SU-DHL-6 (cell line): Measurements from ENCODE around the gene CENPX.

ENCODE experiments used
- H2AFZ ChIP-seq: fragments of 200-600 bp; sonication (generic); 2 replicates; pipeline ENCODE4 v1.6.1; 2014; ENCODE audit warnings: low read depth, mild to moderate bottlenecking, moderate library complexity, mixed read lengths, antibody characterized with exemption, low read length; ENCODE audit not compliant: severe bottlenecking
- H3F3A ChIP-seq: fragments of 200-600 bp; shearing (Covaris generic); 2 replicates; pipeline ENCODE4 v1.6.0; 2016; ENCODE audit warnings: antibody characterized with exemption, mild to moderate bottlenecking; ENCODE audit not compliant: insufficient read depth
- H3K27ac ChIP-seq: fragments of 200-600 bp; sonication (generic); 2 replicates; pipeline ENCODE4 v1.5.1; 2016; ENCODE audit warnings: low read depth, mild to moderate bottlenecking, low read length, moderate library complexity, mixed read lengths
- H3K27me3 ChIP-seq: fragments of 200-600 bp; sonication (generic), shearing (Covaris generic); 2 replicates; pipeline ENCODE4 v1.6.0; 2014; ENCODE audit warnings: mild to moderate bottlenecking, low read length
- H3K36me3 ChIP-seq: fragments of 200-600 bp; sonication (generic); 2 replicates; pipeline ENCODE4 v1.6.1; 2014; ENCODE audit warnings: mild to moderate bottlenecking, low read length, mixed read lengths
- H3K4me2 ChIP-seq: fragments of 300-600, 200-600 bp; shearing (Covaris generic), sonication (generic); 2 replicates; pipeline ENCODE4 v1.6.0; 2014; ENCODE audit warnings: low read length, low read depth, mild to moderate bottlenecking; ENCODE audit not compliant: poor library complexity, severe bottlenecking
- H3K4me3 ChIP-seq: fragments of 200-600 bp; sonication (generic); 2 replicates; pipeline ENCODE4 v1.5.1; 2014; ENCODE audit warnings: antibody characterized with exemption, low read length, mild to moderate bottlenecking, mixed read lengths; ENCODE audit not compliant: insufficient read depth, poor library complexity, severe bottlenecking
- H3K79me2 ChIP-seq: fragments of 200-600 bp; sonication (generic); 2 replicates; pipeline ENCODE4 v1.6.1; 2014; ENCODE audit warnings: mild to moderate bottlenecking, low read length, moderate library complexity; ENCODE audit not compliant: insufficient read depth
- H3K9ac ChIP-seq: fragments of 200-600 bp; sonication (generic); 2 replicates; pipeline ENCODE4 v1.7.0; 2014; ENCODE audit warnings: mild to moderate bottlenecking, low read length
- H3K9me2 ChIP-seq: fragments of 200-600 bp; sonication (generic); replicated peaks from 2 replicates; pipeline ENCODE4 v1.6.1; 2014; ENCODE audit warnings: low read length; ENCODE audit not compliant: insufficient read depth
- H3K9me3 ChIP-seq: fragments of 200-600 bp; sonication (generic); 2 replicates; pipeline ENCODE4 v1.6.1; 2014; ENCODE audit warnings: low read length, mixed read lengths; ENCODE audit not compliant: insufficient read depth
- H4K20me1 ChIP-seq: fragments of 200-600 bp; sonication (generic); 2 replicates; pipeline ENCODE4 v1.6.1; 2014; ENCODE audit warnings: low read depth, mild to moderate bottlenecking, antibody characterized with exemption, low read length, moderate library complexity, mixed read lengths
- EZH2phosphoT487 ChIP-seq: fragments of 200-600 bp; sonication (generic), shearing (Covaris generic); conservative IDR thresholded peaks from 2 replicates; pipeline ENCODE4 v1.6.1; 2018; ENCODE audit warnings: mild to moderate bottlenecking, antibody characterized with exemption, low read length, moderate library complexity, mixed read lengths
- TF ChIP-seq, protein P1 (sequence below): fragments of 200-600 bp; sonication (generic); IDR thresholded peaks from one replicate; pipeline ENCODE4 v1.5.1; 2017; ENCODE audit warnings: antibody characterized with exemption, mild to moderate bottlenecking, low read length, moderate library complexity; ENCODE audit not compliant: insufficient read depth, poor library complexity, severe bottlenecking

Gene CENPX

DNA sequence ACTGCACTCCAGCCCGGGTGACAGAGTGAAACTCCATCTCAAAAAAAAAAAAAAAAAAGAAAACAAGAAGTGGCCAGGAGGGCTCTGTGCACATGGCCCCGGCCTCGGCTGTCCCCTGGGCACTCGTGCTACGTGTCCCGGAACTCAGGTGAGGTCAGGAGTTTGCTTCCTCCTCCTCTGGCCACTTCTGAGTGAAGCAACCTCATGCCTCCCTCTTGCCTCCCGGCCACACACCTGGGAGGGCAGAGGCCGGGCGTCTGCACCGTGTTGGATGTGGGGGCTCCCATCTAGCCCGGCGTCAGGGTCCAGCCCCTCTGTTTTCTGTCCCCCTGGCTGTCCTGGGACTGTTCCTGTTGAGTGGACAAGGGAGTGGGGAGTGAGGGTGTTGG is 23.1 kb downstream of the CENPX start:
- no peak overlapping the region for H3K4me3 ChIP-seq
- no peak overlapping the region for H3K9ac ChIP-seq
- TF ChIP-seq, protein P1, sequence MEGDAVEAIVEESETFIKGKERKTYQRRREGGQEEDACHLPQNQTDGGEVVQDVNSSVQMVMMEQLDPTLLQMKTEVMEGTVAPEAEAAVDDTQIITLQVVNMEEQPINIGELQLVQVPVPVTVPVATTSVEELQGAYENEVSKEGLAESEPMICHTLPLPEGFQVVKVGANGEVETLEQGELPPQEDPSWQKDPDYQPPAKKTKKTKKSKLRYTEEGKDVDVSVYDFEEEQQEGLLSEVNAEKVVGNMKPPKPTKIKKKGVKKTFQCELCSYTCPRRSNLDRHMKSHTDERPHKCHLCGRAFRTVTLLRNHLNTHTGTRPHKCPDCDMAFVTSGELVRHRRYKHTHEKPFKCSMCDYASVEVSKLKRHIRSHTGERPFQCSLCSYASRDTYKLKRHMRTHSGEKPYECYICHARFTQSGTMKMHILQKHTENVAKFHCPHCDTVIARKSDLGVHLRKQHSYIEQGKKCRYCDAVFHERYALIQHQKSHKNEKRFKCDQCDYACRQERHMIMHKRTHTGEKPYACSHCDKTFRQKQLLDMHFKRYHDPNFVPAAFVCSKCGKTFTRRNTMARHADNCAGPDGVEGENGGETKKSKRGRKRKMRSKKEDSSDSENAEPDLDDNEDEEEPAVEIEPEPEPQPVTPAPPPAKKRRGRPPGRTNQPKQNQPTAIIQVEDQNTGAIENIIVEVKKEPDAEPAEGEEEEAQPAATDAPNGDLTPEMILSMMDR, result no peak
- TF ChIP-seq EZH2phosphoT487, result no peak
- H4K20me1 ChIP-seq, result no peaks in the 10 kb centered on the region
- no peaks in the 10 kb centered on the region for H3K36me3 ChIP-seq
- H3K27ac ChIP-seq, result no peak overlapping the region
- no peak overlapping the region for H2AFZ ChIP-seq
- no peaks in the 10 kb centered on the region for H3K79me2 ChIP-seq
- no peaks in the 10 kb centered on the region for H3K9me3 ChIP-seq
- no peaks in the 10 kb centered on the region for H3F3A ChIP-seq
- H3K9me2 ChIP-seq, result no peaks in the 10 kb centered on the region
- no peaks in the 10 kb centered on the region for H3K27me3 ChIP-seq
- H3K4me2 ChIP-seq, result no peak overlapping the region

DNA sequence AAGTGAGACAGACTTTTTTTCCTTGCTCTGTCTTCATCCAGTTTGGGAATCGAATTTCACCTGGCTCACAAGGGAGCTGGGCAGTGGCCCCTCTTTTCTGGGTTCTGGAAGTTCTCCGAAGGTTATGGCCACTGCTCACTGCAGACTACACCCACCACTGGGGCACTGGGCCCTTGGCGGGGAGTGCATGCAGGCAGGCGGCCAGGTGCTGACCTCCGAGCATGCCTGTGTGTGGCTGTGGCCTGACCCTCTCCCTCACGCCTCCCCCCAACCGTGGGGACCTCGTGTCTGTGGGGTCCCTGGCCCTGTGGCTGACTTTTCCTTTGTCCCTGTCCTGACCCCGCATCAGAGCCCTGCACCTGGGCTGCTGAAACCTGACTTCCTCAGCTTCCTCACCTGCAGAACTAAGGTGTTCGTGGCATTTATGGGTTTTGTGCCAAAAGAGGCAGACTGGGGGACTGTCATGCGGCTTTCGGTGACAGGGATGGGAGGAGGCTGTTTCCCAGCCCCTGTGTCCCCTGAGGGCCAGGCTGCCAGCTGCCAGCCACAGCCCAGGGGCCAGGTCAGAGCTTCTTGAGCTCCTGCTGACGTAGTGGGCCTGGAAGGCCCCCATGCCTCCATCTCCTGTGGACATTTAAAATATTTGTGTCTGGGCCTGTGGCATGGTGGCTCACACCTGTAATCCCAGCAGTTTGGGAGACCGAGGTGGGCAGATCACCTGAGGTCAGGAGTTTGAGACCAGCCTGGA is 23.8 kb downstream of the CENPX start:
- Histone ChIP-seq H3K4me3 (no peak overlapping the region), H3K9me3 (no peaks in the 10 kb centered on the region), H3K27ac (no peak overlapping the region), H3K9ac (no peak overlapping the region), H3K9me2 (no peaks in the 10 kb centered on the region), H3K79me2 (no peaks in the 10 kb centered on the region), H4K20me1 (no peaks in the 10 kb centered on the region), H3F3A (no peaks in the 10 kb centered on the region), H3K36me3 (no peaks in the 10 kb centered on the region), H3K27me3 (no peaks in the 10 kb centered on the region), H2AFZ (no peak overlapping the region), H3K4me2 (no peak overlapping the region)
- TF ChIP-seq, protein P1, result no peak
- no peak for TF ChIP-seq EZH2phosphoT487

DNA sequence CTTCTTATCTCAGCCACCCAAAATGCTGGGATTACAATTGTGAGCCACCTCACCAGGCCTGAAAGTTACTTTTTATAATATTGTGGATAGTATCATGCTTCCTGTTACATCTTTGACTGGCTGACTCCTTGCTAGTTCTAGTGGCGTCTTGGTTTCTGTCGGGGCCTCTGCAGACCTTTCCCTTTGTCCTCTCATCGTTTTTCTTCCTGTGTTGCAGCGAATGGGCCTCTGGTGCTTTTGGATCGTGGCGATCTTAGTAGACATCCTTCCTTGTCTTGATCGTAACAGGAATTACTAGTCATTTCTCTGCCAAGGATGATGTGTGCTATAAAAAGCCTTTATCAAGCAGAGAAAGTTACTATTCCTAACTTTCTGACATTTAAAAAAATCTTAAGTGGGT is 24.5 kb downstream of the CENPX start:
- Histone ChIP-seq H3K27me3 (no peaks in the 10 kb centered on the region), H3K9me3 (no peaks in the 10 kb centered on the region), H3K4me3 (no peak overlapping the region), H3F3A (no peaks in the 10 kb centered on the region), H3K36me3 (no peaks in the 10 kb centered on the region), H4K20me1 (no peaks in the 10 kb centered on the region), H3K27ac (no peak overlapping the region), H3K9me2 (no peaks in the 10 kb centered on the region), H2AFZ (no peak overlapping the region), H3K4me2 (no peak overlapping the region), H3K9ac (no peak overlapping the region), H3K79me2 (no peaks in the 10 kb centered on the region)
- no peak for TF ChIP-seq EZH2phosphoT487
- TF ChIP-seq, protein P1, result no peak
